GM12874 (cell line): Measurements from ENCODE around the gene EIF4G2.

Experiments
- TF ChIP-seq, protein P1 (sequence below): IDR thresholded peaks from 2 replicates; pipeline ENCODE4 v1.5.1; 2011; ENCODE audit warnings: low read depth, mild to moderate bottlenecking, control low read depth, low read length, moderate library complexity; ENCODE audit not compliant: insufficient read depth

EIF4G2 gene

DNA sequence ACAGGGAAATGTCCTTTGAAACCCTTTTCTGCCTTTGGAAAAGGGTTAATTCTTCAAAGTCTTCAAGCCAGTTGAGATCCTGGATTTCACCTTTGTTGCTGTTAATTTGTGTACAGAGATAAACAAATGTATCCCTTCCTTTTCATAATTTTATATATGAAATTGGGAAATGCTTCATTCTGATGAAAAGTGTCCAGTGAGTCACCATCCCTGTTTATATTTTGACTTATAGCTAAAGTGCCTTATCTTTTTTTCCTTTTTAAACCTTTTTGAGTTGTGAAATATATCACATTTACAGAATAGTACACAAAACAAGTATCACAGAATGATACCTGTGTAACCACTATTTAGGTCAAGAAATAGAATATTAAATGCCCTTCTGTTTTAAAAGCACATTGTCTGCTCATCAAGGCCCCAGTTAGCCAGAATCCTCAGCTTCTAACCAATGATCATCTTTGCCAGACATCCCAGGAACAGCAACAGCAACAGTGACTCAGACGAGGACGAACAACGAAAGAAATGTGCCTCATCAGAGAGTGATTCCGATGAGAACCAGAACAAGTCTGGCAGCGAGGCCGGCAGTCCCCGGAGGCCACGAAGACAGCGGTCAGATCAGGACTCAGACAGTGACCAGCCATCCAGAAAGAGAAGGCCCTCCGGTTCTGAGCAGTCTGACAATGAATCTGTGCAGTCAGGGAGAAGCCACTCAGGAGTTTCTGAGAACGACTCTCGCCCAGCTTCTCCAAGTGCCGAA lies 30.3 kb downstream of the EIF4G2 start:
- TF ChIP-seq, protein P1, sequence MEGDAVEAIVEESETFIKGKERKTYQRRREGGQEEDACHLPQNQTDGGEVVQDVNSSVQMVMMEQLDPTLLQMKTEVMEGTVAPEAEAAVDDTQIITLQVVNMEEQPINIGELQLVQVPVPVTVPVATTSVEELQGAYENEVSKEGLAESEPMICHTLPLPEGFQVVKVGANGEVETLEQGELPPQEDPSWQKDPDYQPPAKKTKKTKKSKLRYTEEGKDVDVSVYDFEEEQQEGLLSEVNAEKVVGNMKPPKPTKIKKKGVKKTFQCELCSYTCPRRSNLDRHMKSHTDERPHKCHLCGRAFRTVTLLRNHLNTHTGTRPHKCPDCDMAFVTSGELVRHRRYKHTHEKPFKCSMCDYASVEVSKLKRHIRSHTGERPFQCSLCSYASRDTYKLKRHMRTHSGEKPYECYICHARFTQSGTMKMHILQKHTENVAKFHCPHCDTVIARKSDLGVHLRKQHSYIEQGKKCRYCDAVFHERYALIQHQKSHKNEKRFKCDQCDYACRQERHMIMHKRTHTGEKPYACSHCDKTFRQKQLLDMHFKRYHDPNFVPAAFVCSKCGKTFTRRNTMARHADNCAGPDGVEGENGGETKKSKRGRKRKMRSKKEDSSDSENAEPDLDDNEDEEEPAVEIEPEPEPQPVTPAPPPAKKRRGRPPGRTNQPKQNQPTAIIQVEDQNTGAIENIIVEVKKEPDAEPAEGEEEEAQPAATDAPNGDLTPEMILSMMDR = no peak

DNA sequence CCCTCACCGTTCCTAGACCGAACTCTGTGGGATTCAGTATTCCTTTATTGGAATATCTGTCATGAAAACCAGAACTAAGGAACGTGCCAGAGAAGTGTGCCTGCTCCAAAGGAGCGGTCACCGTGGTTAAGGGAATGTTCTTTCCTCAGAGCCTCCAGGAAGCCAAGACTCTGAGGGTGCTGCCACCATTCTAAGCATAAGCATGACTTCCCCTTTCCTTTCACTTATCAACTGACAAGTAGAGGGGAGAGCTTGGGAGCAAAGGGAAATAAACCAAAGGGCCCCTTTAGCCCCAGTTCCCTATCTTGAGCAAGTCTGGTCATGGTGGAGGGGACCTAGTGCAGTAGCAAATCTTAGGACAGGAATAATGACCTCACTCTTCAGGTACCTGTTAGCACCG lies 30.9 kb downstream of the EIF4G2 start:
- TF ChIP-seq, protein P1 = no peak

DNA sequence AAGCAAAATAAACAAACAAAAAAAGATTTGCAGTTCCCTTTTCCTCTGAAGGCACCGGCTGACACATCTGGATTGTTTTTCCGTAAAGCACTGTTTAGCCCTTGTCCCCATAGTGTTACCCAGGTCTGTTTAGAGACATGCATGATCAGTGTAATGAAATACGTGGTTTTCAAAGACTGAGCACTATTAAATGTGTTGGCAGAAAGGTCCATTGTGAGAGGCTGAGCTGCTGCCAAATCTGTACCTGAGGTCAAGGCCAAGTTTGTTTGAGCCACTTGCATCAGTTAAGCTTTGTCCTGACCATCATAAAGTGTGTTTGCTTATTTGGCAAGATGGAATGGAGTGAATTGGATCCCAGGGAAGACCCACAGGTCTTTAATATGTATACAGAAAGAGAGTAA lies 31.3 kb downstream of the EIF4G2 start:
- TF ChIP-seq, protein P1 = no peak

DNA sequence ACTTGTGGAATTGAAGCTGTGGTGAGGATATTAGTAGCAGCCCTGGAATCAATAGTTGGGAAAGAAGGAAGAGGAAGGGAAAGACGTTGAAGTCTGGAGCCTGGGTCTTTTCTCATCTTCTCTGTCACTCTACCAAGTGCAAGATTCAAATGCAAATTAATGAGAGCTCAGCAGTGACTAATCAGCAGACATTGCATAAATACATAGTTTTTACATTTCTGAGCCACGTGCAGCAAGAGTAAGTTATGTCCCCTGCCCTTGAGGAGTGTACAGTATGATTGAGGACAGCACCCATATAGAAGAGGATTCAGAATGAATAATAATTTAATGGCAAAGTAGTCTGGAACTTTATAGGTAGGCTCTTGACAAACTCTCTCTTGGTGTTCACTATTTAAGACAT lies 33.9 kb downstream of the EIF4G2 start:
- TF ChIP-seq, protein P1 = no peak

DNA sequence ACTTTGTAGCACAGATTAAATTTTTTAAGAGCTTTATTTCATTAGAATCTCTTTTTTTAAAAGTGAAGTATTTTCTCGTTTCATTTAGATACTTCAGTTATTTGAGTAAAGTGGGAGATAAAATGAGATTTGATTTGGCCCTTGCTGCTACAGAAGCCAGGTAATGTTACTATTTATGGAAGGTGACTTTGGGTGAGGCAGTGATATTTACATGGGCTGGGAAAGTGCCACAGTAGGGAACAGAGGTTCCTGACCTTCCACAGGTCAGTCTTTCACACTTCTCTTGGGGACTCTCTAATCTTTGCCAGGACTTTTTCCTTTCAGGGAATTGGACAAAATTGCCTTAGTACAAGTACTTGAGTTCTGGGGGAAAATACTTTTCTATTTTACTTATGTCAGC lies 37.3 kb downstream of the EIF4G2 start:
- TF ChIP-seq, protein P1 = no peak

DNA sequence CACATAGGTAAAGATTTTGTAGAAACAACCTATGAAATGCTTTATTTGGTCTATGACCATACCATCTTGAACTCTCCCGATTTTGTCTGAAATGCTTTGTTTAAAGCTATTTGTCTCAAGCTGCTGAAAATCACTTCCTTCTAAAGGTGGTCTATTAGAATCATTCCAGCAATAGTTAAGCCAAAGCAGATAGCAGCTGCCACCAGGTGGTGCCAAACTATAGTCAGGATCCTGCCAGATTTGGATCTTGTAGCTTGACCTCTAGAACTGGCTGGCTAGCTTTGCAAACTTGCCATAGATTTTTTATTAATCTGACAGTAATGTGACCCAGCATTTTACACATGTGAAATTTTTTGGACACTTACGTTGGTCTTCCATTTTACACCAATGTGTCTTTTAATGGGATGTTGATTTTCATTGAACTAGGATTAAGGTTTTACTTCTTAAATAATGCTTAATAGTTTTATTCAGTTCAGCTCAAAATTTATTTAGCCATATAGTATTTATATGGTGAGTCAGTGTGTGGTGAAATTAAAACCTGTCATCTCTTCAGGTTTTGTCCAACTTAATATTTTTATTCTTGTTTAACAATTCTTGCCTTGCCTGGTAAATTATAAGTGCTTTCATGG lies 38.0 kb downstream of the EIF4G2 start:
- TF ChIP-seq, protein P1 = peak; percentile 65

DNA sequence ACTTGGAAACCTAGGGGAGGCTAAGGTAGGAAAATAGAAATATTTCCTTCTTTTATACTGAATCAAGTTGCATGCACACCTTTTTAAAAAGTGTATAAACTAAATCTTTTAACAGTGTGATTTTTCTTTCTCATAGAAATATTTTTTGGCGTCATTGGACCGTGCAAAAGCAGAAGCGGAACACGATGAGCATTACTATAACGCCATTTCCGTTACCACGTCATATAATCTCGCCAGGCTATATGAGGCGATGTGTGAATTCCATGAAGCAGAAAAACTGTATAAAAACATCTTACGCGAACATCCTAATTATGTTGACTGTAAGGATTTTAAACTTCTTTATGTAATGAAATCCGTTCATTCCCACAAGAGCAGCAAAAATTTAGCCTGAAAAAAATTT lies 44.3 kb downstream of the EIF4G2 start:
- TF ChIP-seq, protein P1 = no peak
